Myocyte (in vitro differentiated cells): ENCODE measurements around the gene RAB24. TPM values are rescaled to one million over a fixed set of nuclear protein-coding genes. Genes with fewer than 3 reads are reported as not detected.

Experiments
- DNase-seq: peaks from one replicate; pipeline ENCODE4 v3.0.0-alpha.2; 2012; ENCODE audit warnings: low read depth
- total RNA-seq: library from RNA; depleted of rRNA; stranded (reverse); fragments of >200 nt; gene quantifications from 2 replicates; pipeline ENCODE4 v1.2.3, GENCODE V29; 2014

Gene RAB24
- total RNA-seq, 1 donor from 2014 or later = 42.6 TPM

- peak; percentile 95 for DNase-seq
Observed at GRCh38 chr5:177311723-177312648, 8.5 kb upstream of the RAB24 start, which contains the start of gene MXD3. TSS of gene MXD3 (minus strand) at chr5:177311898. CDS start at chr5:177311830, 68 bp downstream.

GRCh38 chr5:177311392-177311722, 7.8 kb upstream of the RAB24 start:
- no peak for DNase-seq

- DNase-seq = no peak
Observed at GRCh38 chr5:177310757-177311391, 7.4 kb upstream of the RAB24 start.

GRCh38 chr5:177310332-177310731, 6.8 kb upstream of the RAB24 start:
- DNase-seq = no peak

GRCh38 chr5:177309351-177310191, 6.1 kb upstream of the RAB24 start:
- peak; percentile 97 for DNase-seq

GRCh38 chr5:177308740-177309139, 5.2 kb upstream of the RAB24 start:
- no peak for DNase-seq

GRCh38 chr5:177307544-177308363, 4.2 kb upstream of the RAB24 start:
- DNase-seq = no peak

GRCh38 chr5:177306674-177307543, 3.4 kb upstream of the RAB24 start:
- peak; percentile 38 for DNase-seq

- peak; percentile 36 for DNase-seq
Observed at GRCh38 chr5:177306103-177306640, 2.7 kb upstream of the RAB24 start.

- DNase-seq = peak; percentile 90
Observed at GRCh38 chr5:177304392-177305119, 1.0 kb upstream of the RAB24 start.

- DNase-seq = no peak
Observed at GRCh38 chr5:177303925-177304391, 439 bp upstream of the RAB24 start.

GRCh38 chr5:177302354-177303110, 987 bp downstream of the RAB24 start:
- DNase-seq = no peak

- peak; percentile 31 for DNase-seq
Observed at GRCh38 chr5:177301503-177302165, 1.9 kb downstream of the RAB24 start.

GRCh38 chr5:177300951-177301350, 2.6 kb downstream of the RAB24 start:
- no peak for DNase-seq

- peak; percentile 77 for DNase-seq
Observed at GRCh38 chr5:177300236-177300880, 3.2 kb downstream of the RAB24 start.

- no peak for DNase-seq
Observed at GRCh38 chr5:177299697-177300096, 3.8 kb downstream of the RAB24 start.

- no peak for DNase-seq
Observed at GRCh38 chr5:177297922-177298321, 5.6 kb downstream of the RAB24 start.
